GM18511 (cell line): Measurements from ENCODE around the gene TAF11L13.

Source experiments
- ATAC-seq: cut with Tn5 transposase; IDR thresholded peaks from one replicate; pipeline ENCODE4 v1.9.1; 2021; ENCODE audit warnings: mild to moderate bottlenecking, moderate library complexity; ENCODE audit not compliant: unreplicated experiment

Gene TAF11L13

DNA sequence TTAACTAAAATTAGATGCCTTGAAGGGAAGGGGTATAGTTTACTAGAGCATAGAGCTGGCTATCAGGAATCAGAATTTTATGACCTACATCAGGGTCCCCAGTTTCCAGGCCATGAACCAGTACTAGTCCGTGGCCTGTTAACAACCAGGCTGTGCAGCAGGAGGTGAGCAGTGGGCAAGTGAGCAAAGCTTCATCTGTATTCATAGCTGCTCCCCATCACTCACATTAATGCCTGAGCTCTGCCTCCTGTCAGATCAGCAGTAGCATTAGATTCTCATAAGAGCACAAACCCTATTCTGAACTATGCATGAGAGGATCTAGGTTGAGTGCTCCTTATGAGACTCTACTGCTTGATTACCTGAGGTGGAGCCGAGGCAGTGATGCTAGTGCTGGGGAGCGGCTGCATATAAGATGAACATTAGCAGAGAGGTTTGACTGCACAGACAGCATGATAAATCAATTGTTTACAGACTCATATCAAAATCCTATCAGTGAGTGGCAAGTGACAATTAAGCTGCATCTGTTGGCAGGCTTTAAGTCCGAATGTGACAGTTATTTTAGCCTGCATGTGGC, 47.0 kb downstream of the TAF11L13 start:
- no peak for ATAC-seq

DNA sequence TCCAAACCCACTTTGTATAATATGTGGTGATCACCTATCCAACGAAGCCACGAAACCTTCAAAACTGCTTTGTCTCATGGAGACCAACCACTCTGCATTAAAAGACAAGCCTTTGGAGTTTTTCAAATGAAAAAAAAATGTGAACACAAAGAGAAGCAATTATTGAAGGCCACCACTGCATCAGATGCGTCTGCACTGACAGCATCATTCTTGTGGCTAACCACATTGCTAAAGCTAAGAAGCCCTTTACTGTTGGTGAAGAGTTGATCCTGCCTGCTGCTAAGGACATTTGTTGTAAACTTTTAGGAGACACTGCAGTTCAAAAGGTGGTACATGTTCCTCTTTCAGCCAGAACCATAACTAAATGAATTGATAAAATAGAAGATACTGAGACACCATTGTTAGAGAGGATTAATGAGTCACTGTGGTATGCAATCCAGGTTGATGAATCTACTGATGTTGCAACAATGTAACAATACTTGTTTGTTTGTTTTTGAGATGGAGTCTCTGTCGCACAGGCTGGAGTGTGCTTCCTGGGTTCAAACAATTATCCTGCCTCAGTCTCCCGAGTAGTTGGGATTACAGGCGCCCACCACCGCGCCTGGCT, 47.8 kb downstream of the TAF11L13 start:
- ATAC-seq = no peak

GRCh38 chr5:17680737-17681136, 48.8 kb downstream of the TAF11L13 start:
- ATAC-seq = no peak
